GM12864 (cell line): Measurements from ENCODE around the gene PLXNB1.
"Not testable (repeated sequence)": the region's sequence is repeated elsewhere in the genome, so short reads cannot be mapped to it uniquely, and the experiment has no call there.

Source experiments
- DNase-seq: peaks from one replicate; pipeline ENCODE4 v3.0.0-alpha.2; 2011; ENCODE audit warnings: low read depth
- H3K4me3 ChIP-seq: 2 replicates; pipeline ENCODE4 v1.5.1; 2011; ENCODE audit warnings: mild to moderate bottlenecking, low read depth, low read length, control low read depth
- TF ChIP-seq, protein P1 (sequence below): IDR thresholded peaks from 2 replicates; pipeline ENCODE4 v1.5.1; 2011; ENCODE audit warnings: low read depth, mild to moderate bottlenecking, moderate library complexity, low read length, control low read depth, inconsistent platforms; ENCODE audit errors: missing control alignments

The PLXNB1 gene

DNA sequence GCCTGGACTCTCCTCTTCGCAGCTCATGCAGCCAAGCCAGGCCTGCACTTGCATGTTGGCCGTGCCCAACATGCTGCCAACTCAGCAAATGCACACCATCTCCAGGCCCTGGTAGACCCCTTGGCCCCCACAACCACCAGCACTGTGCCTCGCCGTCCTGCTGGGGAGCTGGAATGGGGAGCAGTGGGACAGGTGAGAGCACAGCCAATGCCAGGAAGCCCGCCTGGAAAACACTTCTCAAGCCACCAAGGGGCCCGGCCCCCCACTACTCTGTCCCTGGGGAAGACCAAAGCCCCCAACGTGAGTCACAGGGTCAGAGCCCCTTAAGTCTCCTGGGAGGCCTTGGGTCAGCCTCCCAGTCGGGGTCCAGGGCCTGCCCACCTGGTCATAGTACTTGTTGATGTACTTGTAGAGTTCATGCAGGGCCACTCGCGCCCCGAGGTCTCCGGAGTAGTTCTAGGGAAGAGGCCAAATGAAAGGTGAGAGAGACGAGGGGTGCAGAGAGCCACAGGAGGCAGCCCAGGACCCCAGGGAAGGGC lies 24.5 kb downstream of the PLXNB1 start:
- no peak overlapping the region for H3K4me3 ChIP-seq
- DNase-seq, result no peak
- TF ChIP-seq, protein P1, sequence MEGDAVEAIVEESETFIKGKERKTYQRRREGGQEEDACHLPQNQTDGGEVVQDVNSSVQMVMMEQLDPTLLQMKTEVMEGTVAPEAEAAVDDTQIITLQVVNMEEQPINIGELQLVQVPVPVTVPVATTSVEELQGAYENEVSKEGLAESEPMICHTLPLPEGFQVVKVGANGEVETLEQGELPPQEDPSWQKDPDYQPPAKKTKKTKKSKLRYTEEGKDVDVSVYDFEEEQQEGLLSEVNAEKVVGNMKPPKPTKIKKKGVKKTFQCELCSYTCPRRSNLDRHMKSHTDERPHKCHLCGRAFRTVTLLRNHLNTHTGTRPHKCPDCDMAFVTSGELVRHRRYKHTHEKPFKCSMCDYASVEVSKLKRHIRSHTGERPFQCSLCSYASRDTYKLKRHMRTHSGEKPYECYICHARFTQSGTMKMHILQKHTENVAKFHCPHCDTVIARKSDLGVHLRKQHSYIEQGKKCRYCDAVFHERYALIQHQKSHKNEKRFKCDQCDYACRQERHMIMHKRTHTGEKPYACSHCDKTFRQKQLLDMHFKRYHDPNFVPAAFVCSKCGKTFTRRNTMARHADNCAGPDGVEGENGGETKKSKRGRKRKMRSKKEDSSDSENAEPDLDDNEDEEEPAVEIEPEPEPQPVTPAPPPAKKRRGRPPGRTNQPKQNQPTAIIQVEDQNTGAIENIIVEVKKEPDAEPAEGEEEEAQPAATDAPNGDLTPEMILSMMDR, result no peak

DNA sequence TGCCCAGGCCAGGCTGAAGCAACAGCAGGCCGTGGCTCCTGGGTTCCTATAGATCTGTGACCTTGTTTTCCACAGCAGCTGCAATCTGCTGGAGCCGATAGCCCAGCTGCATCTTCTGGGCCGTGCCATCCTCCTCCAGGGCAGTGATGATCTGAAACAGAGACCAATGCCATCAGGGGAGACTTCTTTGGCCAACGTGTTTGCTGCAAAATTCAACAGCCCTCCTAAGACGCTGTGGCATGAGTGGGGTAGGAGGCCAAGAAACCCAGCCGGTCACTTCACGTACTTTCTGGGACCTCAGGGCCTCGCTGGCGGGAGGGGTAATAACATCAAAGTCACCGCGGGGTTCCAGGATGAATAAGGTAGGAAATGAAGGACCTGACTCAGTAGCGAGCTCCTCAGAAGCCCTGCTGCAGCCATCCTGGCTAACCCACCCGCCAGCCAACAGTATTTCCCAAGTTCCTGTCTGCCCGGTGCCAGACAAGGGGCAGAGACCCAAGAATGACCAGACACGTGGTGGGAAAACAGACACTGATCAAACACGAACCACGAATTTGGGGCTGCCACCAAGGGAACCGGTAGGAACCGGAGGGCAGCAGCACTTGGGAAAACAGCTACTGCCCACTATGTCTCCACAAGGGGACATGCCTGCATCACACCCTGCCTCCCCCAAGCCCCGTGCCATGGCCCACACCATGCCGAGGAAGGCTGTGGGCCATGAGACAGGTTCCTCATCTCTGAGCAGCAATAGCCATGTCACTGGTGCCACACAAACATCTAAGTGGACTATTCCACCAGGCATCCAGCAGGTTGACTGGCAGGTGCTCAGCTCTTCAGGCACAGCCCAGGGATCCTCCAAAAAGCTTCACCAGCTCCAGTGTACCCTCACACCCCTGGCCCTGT lies 25.2 kb downstream of the PLXNB1 start:
- H3K4me3 ChIP-seq, result no peak overlapping the region
- no peak for DNase-seq
- TF ChIP-seq, protein P1, result no peak

DNA sequence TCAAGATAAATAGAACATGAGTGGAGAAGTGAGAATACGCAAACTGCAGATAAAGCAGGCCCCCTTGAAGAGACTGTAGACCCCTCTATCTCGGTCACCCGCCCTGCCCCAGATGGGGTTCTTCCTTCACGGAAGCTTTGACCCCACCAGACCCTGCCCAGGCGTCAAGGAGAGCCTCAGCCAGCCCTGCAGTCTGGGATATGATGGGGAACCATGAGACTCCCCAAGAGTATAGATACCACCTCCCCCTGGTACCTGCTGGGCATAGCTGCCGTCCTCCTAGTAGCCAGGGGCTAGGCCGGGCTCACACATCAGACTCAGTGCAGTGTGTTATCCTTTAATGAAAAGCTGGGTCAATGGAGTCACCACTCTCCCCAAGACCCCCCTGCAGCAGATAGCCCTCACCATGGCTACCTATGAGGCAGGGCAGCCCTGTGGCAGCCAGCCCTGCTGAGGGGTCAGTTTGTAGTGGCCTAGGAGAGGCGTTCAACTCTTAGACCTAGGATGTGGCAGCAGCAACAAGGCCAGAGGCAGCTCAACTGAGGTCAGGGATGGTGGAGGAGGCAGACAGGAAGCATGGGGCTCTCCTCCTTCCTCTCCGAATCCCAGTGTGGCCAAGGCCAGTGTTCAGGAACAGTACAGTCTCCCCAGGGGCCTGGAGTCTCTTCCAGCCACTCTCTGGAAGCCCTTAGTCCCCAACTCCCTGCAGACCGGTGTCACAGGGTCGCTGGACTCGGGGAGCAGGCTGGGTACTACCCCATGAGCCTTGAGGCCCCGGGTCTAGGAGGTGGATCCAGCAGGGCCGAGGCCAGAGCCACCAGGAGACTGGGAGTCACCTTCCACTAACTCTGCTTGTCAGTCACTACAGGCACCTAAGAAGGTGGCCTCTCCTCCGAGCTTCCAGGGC lies 26.1 kb downstream of the PLXNB1 start:
- H3K4me3 ChIP-seq, result no peak overlapping the region
- no peak for DNase-seq
- TF ChIP-seq, protein P1, result no peak

DNA sequence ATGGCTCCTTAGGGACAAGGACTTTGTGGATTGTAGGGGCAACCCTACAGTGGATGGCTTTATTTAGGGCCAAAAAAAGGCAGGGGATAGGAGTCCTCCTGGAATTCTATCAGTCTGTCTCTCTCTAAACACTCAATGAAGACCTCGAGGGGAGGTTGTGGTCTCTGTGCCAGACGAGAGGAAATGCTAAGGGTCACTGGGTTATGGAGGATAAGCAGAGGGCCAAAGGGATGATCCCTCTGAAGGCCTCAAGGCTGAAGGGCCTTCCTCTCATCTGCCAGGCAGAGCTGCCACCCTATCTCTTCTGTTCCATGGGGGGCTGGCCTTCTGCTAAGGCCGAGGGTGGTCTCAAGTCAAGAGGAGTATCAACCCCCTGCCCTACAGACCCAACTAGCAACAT lies 27.0 kb downstream of the PLXNB1 start:
- no peak for DNase-seq
- TF ChIP-seq, protein P1, result no peak
- H3K4me3 ChIP-seq, result no peak overlapping the region

DNA sequence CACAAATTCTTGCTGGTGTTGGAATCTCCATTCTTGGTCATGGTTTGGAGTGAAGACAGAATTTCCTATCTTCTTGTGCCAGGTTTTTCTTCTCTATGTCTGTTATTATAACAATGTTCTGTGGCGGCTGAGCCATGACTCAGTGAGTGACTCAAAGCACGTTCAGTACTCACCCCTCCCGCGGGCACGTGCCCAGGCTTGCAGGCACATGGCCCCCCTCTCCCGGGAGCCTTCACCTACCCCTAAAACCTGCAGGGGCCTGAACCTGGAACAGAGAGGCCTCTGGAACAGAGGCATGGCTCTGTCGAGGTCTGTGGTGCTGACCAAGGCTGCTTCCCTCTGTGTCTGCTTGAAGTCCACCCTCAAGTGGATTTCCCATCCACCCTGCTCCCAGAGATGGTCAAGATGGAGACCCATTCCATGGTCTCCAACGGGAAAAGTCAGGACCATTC lies 27.6 kb downstream of the PLXNB1 start:
- no peak overlapping the region for H3K4me3 ChIP-seq
- TF ChIP-seq, protein P1, result no peak
- no peak for DNase-seq

DNA sequence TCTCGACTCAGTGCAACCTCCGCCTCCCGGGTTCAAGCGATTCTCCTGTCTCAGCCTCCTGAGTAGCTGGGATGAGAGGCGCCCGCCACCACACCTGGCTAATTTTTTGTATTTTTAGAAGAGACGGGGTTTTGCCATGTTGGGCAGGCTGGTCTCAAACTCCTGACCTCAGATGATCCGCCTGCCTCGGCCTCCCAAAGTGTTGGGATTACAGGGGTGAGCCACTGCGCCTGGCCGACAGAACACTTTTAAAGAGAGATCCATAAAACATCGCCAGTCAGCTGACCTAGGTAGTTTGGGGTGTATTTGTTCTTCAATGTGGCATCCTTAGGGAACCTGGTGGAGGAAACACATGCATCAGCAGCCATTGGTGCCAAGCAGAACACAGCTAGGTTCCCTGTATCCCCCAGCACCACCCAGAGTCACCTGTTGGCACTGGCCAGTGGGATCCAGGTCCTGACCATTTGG lies 28.4 kb downstream of the PLXNB1 start:
- DNase-seq, result not testable (repeated sequence)

More for the DNA sequence above, 28.4 kb downstream of the PLXNB1 start:
- not testable (repeated sequence) for H3K4me3 ChIP-seq
